ENCODE data around the gene DMD. TPM values are rescaled to one million over a fixed set of nuclear protein-coding genes. Genes with fewer than 3 reads are reported as not detected.

DMD gene
- total RNA-seq, 4 donors from 2014 or later = 18.7 to 69.5 (median 38.5) TPM

DNA sequence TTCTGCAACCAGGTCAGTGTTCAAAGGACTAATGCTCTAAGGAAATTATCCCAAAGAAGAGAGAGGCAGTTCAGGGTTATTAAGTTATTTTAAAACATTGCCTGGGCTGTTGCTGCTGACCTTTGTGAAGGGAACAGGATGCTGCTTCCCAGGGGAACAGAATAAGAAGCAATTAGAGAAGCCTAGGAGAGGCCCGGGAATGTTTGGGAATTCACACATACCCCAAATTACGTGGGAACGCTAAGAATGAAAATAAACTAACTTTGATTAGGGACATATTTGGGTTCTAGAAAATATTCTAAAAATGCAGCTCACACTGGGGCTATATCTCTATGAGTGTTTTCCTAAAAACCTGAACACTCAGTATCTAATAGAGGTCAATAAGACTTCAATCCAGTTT, 1896.4 kb downstream of the DMD start:
- Histone ChIP-seq H3K9me3 (no peaks in the 10 kb centered on the region), H3K4me1 (no peaks in the 10 kb centered on the region), H3K36me3 (no peaks in the 10 kb centered on the region), H3K27me3 (no peaks in the 10 kb centered on the region), H3K27ac (no peak overlapping the region), H3K4me3 (no peak overlapping the region)
- TF ChIP-seq EP300 (IDR thresholded peaks at IDR 0.05) = no peak
- TF ChIP-seq, protein P1, sequence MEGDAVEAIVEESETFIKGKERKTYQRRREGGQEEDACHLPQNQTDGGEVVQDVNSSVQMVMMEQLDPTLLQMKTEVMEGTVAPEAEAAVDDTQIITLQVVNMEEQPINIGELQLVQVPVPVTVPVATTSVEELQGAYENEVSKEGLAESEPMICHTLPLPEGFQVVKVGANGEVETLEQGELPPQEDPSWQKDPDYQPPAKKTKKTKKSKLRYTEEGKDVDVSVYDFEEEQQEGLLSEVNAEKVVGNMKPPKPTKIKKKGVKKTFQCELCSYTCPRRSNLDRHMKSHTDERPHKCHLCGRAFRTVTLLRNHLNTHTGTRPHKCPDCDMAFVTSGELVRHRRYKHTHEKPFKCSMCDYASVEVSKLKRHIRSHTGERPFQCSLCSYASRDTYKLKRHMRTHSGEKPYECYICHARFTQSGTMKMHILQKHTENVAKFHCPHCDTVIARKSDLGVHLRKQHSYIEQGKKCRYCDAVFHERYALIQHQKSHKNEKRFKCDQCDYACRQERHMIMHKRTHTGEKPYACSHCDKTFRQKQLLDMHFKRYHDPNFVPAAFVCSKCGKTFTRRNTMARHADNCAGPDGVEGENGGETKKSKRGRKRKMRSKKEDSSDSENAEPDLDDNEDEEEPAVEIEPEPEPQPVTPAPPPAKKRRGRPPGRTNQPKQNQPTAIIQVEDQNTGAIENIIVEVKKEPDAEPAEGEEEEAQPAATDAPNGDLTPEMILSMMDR (IDR thresholded peaks at IDR 0.05) = no peak
- 50% methylated on average over 3 of the region's 3 CpGs for WGBS
- no peak for DNase-seq (ENCODE audit: low spot score in 2 of 2)

DNA sequence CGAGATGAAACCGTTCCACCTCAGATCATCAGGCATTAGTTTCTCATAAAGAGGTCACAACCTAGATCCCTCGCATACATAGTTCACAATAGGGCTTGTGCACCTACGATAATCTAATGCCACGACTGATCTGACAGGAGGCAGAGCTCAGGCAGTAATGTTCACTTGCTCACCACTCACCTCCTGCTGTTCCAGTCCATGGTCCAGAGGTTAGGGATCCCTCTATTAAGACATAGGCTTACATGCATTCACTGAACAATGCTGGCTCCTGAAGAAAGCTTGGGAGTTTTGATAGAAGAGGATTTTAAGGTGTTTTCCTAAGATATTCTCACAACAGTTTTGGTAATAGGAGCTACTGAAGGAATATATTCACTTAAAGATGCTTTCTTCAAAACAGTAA, 1903.4 kb downstream of the DMD start:
- no peak overlapping the region for H3K27ac ChIP-seq
- H3K36me3 ChIP-seq = no peaks in the 10 kb centered on the region
- no peak for TF ChIP-seq POLR2AphosphoS5 (IDR thresholded peaks at IDR 0.05)
- TF ChIP-seq EP300 (IDR thresholded peaks at IDR 0.05) = no peak
- TF ChIP-seq, protein P1 (IDR thresholded peaks at IDR 0.05) = no peak
- TF ChIP-seq POLR2A (IDR thresholded peaks at IDR 0.05) = no peak
- no peaks in the 10 kb centered on the region for H3K27me3 ChIP-seq
- no peak for DNase-seq (ENCODE audit: low spot score in 2 of 2)
- no peaks in the 10 kb centered on the region for H3K4me1 ChIP-seq
- 91% methylated on average over 5 of the region's 5 CpGs for whole genome bisulfite sequencing
- no peak overlapping the region for H3K4me3 ChIP-seq
- no peaks in the 10 kb centered on the region for H3K9me3 ChIP-seq

DNA sequence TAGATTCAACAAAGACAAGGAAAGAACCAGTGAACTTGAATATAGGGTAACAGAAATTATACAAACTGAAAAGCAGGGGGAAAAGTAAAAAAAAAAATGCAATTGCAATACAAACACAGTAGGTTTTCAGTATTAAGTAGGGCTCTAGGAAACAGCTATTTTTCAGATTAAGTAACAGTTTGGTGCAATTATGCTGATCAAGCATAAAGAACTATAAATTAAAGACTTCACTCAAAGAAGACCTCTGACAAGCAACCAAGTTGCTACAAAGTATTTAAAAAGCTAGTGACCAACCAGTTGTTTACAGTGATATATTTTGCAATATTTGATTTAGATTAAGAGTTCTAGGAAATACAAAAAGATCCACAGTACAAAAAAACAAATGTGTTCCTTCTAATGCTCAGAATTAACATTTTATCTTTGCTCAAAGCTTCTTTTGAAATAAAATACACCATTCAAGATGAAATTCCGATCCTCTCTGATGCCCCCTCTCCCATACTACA, 1908.7 kb downstream of the DMD start:
- Histone ChIP-seq H3K4me1 (no peaks in the 10 kb centered on the region), H3K4me3 (no peak overlapping the region), H3K27ac (no peak overlapping the region), H3K27me3 (no peaks in the 10 kb centered on the region), H3K36me3 (no peaks in the 10 kb centered on the region), H3K9me3 (no peaks in the 10 kb centered on the region)
- TF ChIP-seq POLR2A (IDR thresholded peaks at IDR 0.05) (no peak), POLR2AphosphoS5 (IDR thresholded peaks at IDR 0.05) (no peak), EP300 (IDR thresholded peaks at IDR 0.05) (no peak)
- TF ChIP-seq, protein P1 (IDR thresholded peaks at IDR 0.05) = no peak
- DNase-seq (ENCODE audit: low spot score in 2 of 2) = no peak
- WGBS = 80% methylated on average over 1 of the region's 1 CpG

DNA sequence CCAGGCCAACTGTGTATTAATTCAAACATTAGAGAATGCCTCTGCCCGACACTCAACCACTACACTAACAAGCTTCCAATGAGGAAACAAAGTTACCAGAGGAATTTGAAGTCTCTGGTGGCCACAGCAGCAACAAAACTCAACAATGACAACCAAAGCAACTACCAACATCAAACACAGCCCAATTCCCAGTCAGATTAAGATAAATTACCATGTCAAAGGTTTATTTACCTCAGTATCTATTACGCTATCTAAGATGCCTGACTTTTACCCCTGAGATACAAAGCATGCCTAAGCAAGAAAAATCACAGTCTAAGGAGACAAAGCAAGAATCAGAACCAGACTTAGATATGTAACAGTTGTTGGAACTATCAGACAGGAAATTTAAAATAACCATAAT, 1909.4 kb downstream of the DMD start:
- Histone ChIP-seq H3K9me3 (no peaks in the 10 kb centered on the region), H3K4me1 (no peaks in the 10 kb centered on the region), H3K27me3 (no peaks in the 10 kb centered on the region), H3K27ac (no peak overlapping the region), H3K4me3 (no peak overlapping the region), H3K36me3 (no peaks in the 10 kb centered on the region)
- no peak for DNase-seq (ENCODE audit: low spot score in 2 of 2)
- TF ChIP-seq EP300 (IDR thresholded peaks at IDR 0.05) (no peak), POLR2A (IDR thresholded peaks at IDR 0.05) (no peak), POLR2AphosphoS5 (IDR thresholded peaks at IDR 0.05) (no peak)
- TF ChIP-seq, protein P1 (IDR thresholded peaks at IDR 0.05) = no peak
- 76% methylated on average over 2 of the region's 2 CpGs for WGBS

DNA sequence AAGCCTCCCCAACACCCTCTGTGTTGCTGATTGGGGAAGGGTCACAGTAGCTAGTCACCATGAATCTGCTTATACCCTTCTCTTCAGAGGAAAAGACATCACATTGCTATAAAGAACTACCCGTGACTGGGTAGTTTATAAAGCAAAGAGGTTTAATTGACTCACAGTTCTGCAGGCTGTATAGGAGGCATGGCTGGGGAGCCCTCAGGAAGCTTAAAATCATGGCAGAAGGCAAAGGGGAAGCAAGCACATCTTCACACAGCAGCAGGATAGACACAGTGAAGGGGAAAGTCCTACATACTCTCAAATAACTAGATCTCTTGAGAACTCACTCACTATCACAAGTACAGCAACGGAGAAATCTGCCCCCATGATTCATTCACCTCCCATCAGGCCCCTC, 1910.1 kb downstream of the DMD start:
- DNase-seq (ENCODE audit: low spot score in 2 of 2) = no peak
- no peak overlapping the region for H3K27ac ChIP-seq
- H3K4me1 ChIP-seq = no peaks in the 10 kb centered on the region
- no peaks in the 10 kb centered on the region for H3K27me3 ChIP-seq
- 72% methylated on average over 2 of the region's 2 CpGs for WGBS
- no peaks in the 10 kb centered on the region for H3K36me3 ChIP-seq
- TF ChIP-seq POLR2AphosphoS5 (IDR thresholded peaks at IDR 0.05) = no peak
- no peak for TF ChIP-seq POLR2A (IDR thresholded peaks at IDR 0.05)
- no peak for TF ChIP-seq EP300 (IDR thresholded peaks at IDR 0.05)
- H3K9me3 ChIP-seq = no peaks in the 10 kb centered on the region
- no peak overlapping the region for H3K4me3 ChIP-seq

DNA sequence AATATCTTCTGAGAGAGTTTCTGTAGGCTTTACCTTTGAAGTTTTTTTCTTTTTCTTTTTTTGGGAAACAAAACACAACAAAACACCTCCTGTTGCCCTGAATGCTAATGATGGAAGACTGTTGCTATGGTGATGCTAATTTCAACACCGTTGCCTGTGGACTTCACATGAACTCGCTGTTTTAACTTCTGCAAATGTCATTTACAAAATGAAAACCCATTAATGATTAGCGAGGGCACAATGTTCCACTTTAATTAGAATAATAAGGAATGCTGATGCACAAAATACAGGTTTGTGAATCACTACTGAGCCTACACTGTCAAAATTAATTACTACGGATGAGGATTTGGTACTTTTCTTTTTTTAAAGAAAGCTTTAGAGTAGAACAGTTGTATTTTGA, 1912.4 kb downstream of the DMD start:
- Histone ChIP-seq H3K27ac (no peak overlapping the region), H3K36me3 (no peaks in the 10 kb centered on the region), H3K4me1 (no peaks in the 10 kb centered on the region), H3K9me3 (no peaks in the 10 kb centered on the region), H3K27me3 (no peaks in the 10 kb centered on the region), H3K4me3 (no peak overlapping the region)
- TF ChIP-seq EP300 (IDR thresholded peaks at IDR 0.05) = no peak
- no peak for TF ChIP-seq POLR2A (IDR thresholded peaks at IDR 0.05)
- TF ChIP-seq POLR2AphosphoS5 (IDR thresholded peaks at IDR 0.05) = no peak
- TF ChIP-seq, protein P1 (IDR thresholded peaks at IDR 0.05) = no peak
- 49% methylated on average over 4 of the region's 4 CpGs for WGBS
- DNase-seq (ENCODE audit: low spot score in 2 of 2) = no peak
